ENCODE data around the gene CNDP2. TPM values are rescaled to one million over a fixed set of nuclear protein-coding genes. Genes with fewer than 3 reads are reported as not detected.
A peak's percentile ranks its signal among the peaks of the same experiment; 100 is the strongest.

CNDP2 gene
- total RNA-seq, 1 donor from 2014 or later, result 56.1 TPM

DNA sequence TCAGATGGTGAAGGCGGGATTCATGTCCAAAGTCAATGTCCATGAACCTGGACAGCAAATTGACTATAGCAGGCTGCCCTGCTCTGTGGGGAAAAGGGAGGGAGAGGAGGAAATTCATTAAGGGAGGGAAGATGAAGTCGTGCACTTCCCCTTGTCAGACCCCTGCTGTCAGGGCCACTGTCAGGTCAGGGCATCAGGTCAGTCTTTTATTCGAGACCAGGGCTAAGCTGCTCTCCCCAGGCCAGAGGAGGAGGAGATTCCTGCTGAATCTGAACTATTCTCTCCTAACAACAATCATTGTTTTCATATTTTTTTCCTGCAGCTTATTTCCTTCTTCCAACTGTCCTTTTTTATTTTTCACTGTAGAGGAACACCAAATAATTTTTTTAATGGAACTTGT lies 55.3 kb downstream of the CNDP2 start:
- Histone ChIP-seq H3K27me3 (no peaks in the 10 kb centered on the region), H3K27ac (no peak overlapping the region), H3K79me2 (ENCODE audit: low read depth) (no peaks in the 10 kb centered on the region), H3K36me3 (no peaks in the 10 kb centered on the region), H4K20me1 (ENCODE audit: low read depth) (no peaks in the 10 kb centered on the region), H3K4me2 (no peak overlapping the region), H2AFZ (replicated peaks) (no peak overlapping the region), H3K4me3 (no peak overlapping the region), H3K9ac (no peak overlapping the region), H3K9me3 (ENCODE audit: low read depth) (no peaks in the 10 kb centered on the region), H3F3A (ENCODE audit: low read depth) (no peaks in the 10 kb centered on the region), H3K4me1 (no peaks in the 10 kb centered on the region)
- no peak overlapping the region for H3K4me3 Mint-ChIP-seq
- peaks cover 18% of the 10 kb centered on the region for H3K27me3 Mint-ChIP-seq (ENCODE audit: insufficient read depth, low read depth)
- TF ChIP-seq EZH2 (IDR thresholded peaks at IDR 0.05), result no peak
- TF ChIP-seq EZH2phosphoT487 (IDR thresholded peaks at IDR 0.05), result no peak
- TF ChIP-seq, protein P1, sequence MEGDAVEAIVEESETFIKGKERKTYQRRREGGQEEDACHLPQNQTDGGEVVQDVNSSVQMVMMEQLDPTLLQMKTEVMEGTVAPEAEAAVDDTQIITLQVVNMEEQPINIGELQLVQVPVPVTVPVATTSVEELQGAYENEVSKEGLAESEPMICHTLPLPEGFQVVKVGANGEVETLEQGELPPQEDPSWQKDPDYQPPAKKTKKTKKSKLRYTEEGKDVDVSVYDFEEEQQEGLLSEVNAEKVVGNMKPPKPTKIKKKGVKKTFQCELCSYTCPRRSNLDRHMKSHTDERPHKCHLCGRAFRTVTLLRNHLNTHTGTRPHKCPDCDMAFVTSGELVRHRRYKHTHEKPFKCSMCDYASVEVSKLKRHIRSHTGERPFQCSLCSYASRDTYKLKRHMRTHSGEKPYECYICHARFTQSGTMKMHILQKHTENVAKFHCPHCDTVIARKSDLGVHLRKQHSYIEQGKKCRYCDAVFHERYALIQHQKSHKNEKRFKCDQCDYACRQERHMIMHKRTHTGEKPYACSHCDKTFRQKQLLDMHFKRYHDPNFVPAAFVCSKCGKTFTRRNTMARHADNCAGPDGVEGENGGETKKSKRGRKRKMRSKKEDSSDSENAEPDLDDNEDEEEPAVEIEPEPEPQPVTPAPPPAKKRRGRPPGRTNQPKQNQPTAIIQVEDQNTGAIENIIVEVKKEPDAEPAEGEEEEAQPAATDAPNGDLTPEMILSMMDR (IDR thresholded peaks at IDR 0.05), result no peak
- no peak overlapping the region for H3K27ac Mint-ChIP-seq
- peaks cover 12% of the 10 kb centered on the region for H3K4me1 Mint-ChIP-seq
- peaks cover 2% of the 10 kb centered on the region for H3K36me3 Mint-ChIP-seq
- peaks cover 37% of the 10 kb centered on the region for H3K9me3 Mint-ChIP-seq
- no peak for DNase-seq (ENCODE audit: low spot score)

DNA sequence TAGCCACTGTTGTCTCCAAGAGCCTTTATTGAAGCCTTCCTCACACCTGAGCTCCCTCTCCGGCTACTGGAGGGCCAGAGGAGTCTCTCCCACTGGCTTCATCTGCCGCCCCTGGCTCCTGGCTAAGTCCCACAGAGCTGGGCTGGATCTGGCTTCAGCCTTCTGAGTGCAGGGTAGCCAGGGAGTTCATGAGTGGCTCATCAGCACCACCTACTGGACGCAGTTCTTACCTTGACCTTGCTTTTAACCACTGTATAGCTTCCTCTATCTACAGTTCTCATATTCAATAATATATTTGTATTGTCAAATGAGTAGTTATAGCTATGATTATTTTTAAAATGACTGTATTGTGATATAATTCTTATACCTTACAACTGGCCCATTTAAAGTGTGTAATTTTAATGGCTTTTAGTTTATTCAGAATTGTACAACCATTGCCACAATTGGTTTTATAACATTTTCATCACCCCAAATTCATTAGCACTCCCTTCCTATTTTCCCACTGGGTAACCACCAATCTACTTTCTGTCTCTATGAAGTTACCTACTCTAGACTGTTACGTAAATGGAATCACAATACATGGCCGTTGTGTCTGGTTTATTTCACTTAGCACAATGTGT lies 55.9 kb downstream of the CNDP2 start:
- Histone ChIP-seq H3K4me2 (no peak overlapping the region), H3K4me1 (no peaks in the 10 kb centered on the region), H3K27me3 (no peaks in the 10 kb centered on the region), H3K4me3 (no peak overlapping the region), H3K79me2 (ENCODE audit: low read depth) (no peaks in the 10 kb centered on the region), H3K36me3 (no peaks in the 10 kb centered on the region), H3K9ac (no peak overlapping the region), H3K9me3 (ENCODE audit: low read depth) (no peaks in the 10 kb centered on the region), H3K27ac (no peak overlapping the region), H3F3A (ENCODE audit: low read depth) (no peaks in the 10 kb centered on the region), H4K20me1 (ENCODE audit: low read depth) (no peaks in the 10 kb centered on the region), H2AFZ (replicated peaks) (no peak overlapping the region)
- Mint-ChIP-seq H3K36me3 (peaks cover 2% of the 10 kb centered on the region), H3K9me3 (peaks cover 35% of the 10 kb centered on the region), H3K4me1 (peaks cover 12% of the 10 kb centered on the region), H3K4me3 (no peak overlapping the region), H3K27ac (no peak overlapping the region), H3K27me3 (ENCODE audit: insufficient read depth, low read depth) (peaks cover 17% of the 10 kb centered on the region)
- peak; percentile 78 for DNase-seq (ENCODE audit: low spot score)
- TF ChIP-seq, protein P1 (IDR thresholded peaks at IDR 0.05), result peak; percentile 73
- TF ChIP-seq EZH2 (IDR thresholded peaks at IDR 0.05), result no peak

DNA sequence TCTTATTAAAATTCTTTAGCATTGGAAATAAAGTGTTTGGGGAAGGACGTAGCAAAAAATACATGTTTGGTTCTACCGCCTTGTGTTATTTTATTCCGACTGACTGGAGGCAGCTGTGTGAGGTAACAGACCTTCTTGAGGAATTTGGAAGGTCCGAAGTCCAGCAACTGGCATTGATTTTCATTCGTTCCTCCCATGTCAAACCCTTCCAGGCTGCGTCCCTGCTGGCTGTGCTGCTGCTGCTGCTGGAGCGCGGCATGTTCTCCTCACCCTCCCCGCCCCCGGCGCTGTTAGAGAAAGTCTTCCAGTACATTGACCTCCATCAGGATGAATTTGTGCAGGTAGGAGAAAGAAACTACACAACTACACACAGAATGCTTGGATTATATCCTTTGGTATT lies 60.0 kb downstream of the CNDP2 start:
- TF ChIP-seq EZH2 (IDR thresholded peaks at IDR 0.05), result no peak
- TF ChIP-seq EZH2phosphoT487 (IDR thresholded peaks at IDR 0.05), result no peak
- TF ChIP-seq, protein P1 (IDR thresholded peaks at IDR 0.05), result no peak
- no peak overlapping the region for H3K4me3 Mint-ChIP-seq
- peaks cover 14% of the 10 kb centered on the region for H3K27me3 Mint-ChIP-seq (ENCODE audit: insufficient read depth, low read depth)
- H3K79me2 ChIP-seq (ENCODE audit: low read depth), result no peaks in the 10 kb centered on the region
- H3K27ac ChIP-seq, result no peak overlapping the region
- no peaks in the 10 kb centered on the region for H3K4me1 ChIP-seq
- no peak overlapping the region for H3K27ac Mint-ChIP-seq
- H3K9ac ChIP-seq, result no peak overlapping the region
- no peaks in the 10 kb centered on the region for H3K36me3 Mint-ChIP-seq
- no peaks in the 10 kb centered on the region for H3K36me3 ChIP-seq
- no peak for DNase-seq (ENCODE audit: low spot score)
- no peak overlapping the region for H3K4me3 ChIP-seq
- H4K20me1 ChIP-seq (ENCODE audit: low read depth), result no peaks in the 10 kb centered on the region
- no peak overlapping the region for H2AFZ ChIP-seq (replicated peaks)
- H3K9me3 Mint-ChIP-seq, result peaks cover 4% of the 10 kb centered on the region
- no peaks in the 10 kb centered on the region for H3F3A ChIP-seq (ENCODE audit: low read depth)
- no peaks in the 10 kb centered on the region for H3K27me3 ChIP-seq
- H3K4me1 Mint-ChIP-seq, result peaks cover 11% of the 10 kb centered on the region
- no peak overlapping the region for H3K4me2 ChIP-seq
- H3K9me3 ChIP-seq (ENCODE audit: low read depth), result no peaks in the 10 kb centered on the region

All from neural progenitor cell (in vitro differentiated cells).